HL-60 (cell line): ENCODE measurements around the gene KIAA1210.

Source experiments
- DNase-seq, 2 experiments: peaks; one replicate each; pipeline ENCODE4 v3.0.0-alpha.2; 2010 to 2020; ENCODE audit warnings: low read depth in 1 of 2, low spot score in 1 of 2
- H3K27ac ChIP-seq: fragments of 250-450 bp; sonication (Bioruptor Pico); replicated peaks from 2 replicates; pipeline ENCODE4 v1.5.1; 2020; ENCODE audit warnings: mild to moderate bottlenecking, moderate library complexity
- H3K27me3 ChIP-seq: fragments of 250-450 bp; sonication (Bioruptor Pico); 2 replicates; pipeline ENCODE4 v1.5.1; 2021; ENCODE audit warnings: mild to moderate bottlenecking, moderate library complexity; ENCODE audit not compliant: insufficient read depth, poor library complexity, severe bottlenecking
- H3K4me3 ChIP-seq: replicated peaks from 2 replicates; pipeline ENCODE4 v1.5.1; 2011; ENCODE audit warnings: mild to moderate bottlenecking, control low read depth, low read length; ENCODE audit not compliant: insufficient read depth
- GABPA ChIP-seq: IDR thresholded peaks from 2 replicates; pipeline ENCODE4 v1.6.1; 2012; ENCODE audit warnings: low read depth
- POLR2AphosphoS5 ChIP-seq: IDR thresholded peaks from 2 replicates; pipeline ENCODE4 v1.6.1; 2012; ENCODE audit warnings: low read depth
- REST ChIP-seq: IDR thresholded peaks from 2 replicates; pipeline ENCODE4 v1.6.1; 2012; ENCODE audit warnings: low read depth; ENCODE audit not compliant: insufficient replicate concordance
- SPI1 ChIP-seq: IDR thresholded peaks from 2 replicates; pipeline ENCODE4 v1.6.1; 2012; ENCODE audit warnings: low read depth, mild to moderate bottlenecking, borderline replicate concordance
- TF ChIP-seq, protein P1 (sequence below): IDR thresholded peaks from one replicate; pipeline ENCODE4 v1.5.1; 2011; ENCODE audit warnings: low read length, control low read depth, inconsistent platforms; ENCODE audit not compliant: insufficient read depth

KIAA1210 gene

DNA sequence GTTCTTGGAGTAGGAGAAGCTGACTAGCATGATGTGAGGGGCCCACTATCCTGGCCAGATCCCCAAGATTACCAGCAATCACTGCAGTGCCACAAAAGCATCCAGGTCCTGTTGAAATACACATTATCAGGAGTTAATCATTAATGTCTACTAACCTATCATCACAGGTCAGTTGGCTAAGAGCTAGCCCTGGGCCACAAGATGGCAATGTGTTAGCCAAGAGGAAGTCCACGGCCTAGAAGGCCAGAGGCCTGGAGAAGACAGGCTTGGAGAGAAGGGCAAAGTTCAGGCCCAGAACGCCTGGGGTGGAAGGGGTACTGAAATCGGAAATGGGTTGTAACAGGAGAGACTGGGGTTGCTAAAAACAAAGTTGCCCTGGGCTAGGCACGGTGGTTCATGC lies 19.9 kb upstream of the KIAA1210 start:
- TF ChIP-seq GABPA (no peak), POLR2AphosphoS5 (no peak), REST (no peak), SPI1 (no peak)
- TF ChIP-seq, protein P1, sequence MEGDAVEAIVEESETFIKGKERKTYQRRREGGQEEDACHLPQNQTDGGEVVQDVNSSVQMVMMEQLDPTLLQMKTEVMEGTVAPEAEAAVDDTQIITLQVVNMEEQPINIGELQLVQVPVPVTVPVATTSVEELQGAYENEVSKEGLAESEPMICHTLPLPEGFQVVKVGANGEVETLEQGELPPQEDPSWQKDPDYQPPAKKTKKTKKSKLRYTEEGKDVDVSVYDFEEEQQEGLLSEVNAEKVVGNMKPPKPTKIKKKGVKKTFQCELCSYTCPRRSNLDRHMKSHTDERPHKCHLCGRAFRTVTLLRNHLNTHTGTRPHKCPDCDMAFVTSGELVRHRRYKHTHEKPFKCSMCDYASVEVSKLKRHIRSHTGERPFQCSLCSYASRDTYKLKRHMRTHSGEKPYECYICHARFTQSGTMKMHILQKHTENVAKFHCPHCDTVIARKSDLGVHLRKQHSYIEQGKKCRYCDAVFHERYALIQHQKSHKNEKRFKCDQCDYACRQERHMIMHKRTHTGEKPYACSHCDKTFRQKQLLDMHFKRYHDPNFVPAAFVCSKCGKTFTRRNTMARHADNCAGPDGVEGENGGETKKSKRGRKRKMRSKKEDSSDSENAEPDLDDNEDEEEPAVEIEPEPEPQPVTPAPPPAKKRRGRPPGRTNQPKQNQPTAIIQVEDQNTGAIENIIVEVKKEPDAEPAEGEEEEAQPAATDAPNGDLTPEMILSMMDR: no peak
- no peak overlapping the region for H3K27ac ChIP-seq
- H3K27me3 ChIP-seq: peaks cover 4% of the 10 kb centered on the region
- H3K4me3 ChIP-seq: no peak overlapping the region
- DNase-seq: no peak

GRCh38 chrX:119145241-119145653 lies 17.6 kb upstream of the KIAA1210 start:
- TF ChIP-seq POLR2AphosphoS5: no peak
- no peak for TF ChIP-seq GABPA
- TF ChIP-seq, protein P1: no peak
- TF ChIP-seq REST: no peak
- TF ChIP-seq SPI1: no peak
- Histone ChIP-seq H3K4me3 (no peak overlapping the region), H3K27me3 (no peaks in the 10 kb centered on the region), H3K27ac (no peak overlapping the region)
- DNase-seq: peak in 1 of 2 experiments; percentile 3

DNA sequence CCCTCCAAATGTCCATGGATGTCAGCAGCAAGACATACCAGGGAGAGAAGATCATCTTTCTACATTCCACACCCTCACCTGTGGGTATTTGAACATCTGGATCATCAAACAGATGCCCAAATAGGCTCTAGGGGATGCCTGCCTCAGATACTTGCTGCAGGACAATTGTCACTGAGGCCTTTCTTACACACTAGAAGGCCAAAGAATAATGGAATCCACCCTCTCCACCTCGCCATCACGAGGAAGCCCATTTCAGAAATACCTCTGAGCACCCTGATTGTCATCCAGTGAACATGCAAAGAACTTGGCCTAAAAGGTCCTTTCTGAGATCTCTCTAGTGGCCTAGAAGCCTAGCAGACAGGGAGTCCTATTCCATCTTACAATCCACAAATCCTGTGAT lies 6.9 kb upstream of the KIAA1210 start:
- DNase-seq: no peak
- TF ChIP-seq REST: no peak
- no peak for TF ChIP-seq POLR2AphosphoS5
- no peak for TF ChIP-seq SPI1
- TF ChIP-seq, protein P1: no peak
- no peaks in the 10 kb centered on the region for H3K27me3 ChIP-seq
- no peak overlapping the region for H3K27ac ChIP-seq
- H3K4me3 ChIP-seq: no peak overlapping the region
